Esophagus squamous epithelium (tissue), 4 donors: ENCODE results near the gene EXOSC3.

Experiments
- POLR2A ChIP-seq, 4 donors: fragments of 450-650 bp; IDR thresholded peaks; one replicate each; pipeline ENCODE4 v1.6.1; 2017; ENCODE audit warnings: antibody characterized with exemption in 4 of 4, mild to moderate bottlenecking in 4 of 4, moderate library complexity in 3 of 4
- TF ChIP-seq, protein P1 (sequence below), 6 experiments: fragments of 450-650 bp in 4 of 6; fragments of 200-600 bp in 2 of 6; sonication (generic) in 2 of 6; IDR thresholded peaks; one replicate each; pipeline ENCODE4 v1.5.1; 2016 to 2019; ENCODE audit warnings: antibody characterized with exemption in 6 of 6, mild to moderate bottlenecking in 4 of 6, moderate library complexity in 4 of 6

DNA sequence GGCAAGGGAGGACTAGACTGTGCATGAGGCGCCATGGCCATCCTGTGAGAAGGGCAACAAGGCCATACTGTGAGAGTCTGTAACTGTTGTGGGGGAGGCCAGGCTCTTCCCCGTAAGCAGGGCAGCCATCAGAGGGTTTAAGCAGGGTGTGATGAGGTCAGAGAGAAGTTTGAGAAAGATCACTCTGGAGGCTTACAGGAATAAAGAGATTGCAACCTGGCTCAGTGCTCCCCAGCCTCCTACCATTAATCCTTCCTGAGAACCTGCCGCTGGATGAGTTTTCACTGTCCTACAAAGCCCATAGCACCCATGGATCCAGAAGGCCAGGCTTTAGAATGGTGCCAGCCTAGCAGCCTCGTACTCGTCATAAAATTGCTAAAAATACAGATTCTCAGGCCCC, 45.6 kb downstream of the EXOSC3 start:
- TF ChIP-seq, protein P1, sequence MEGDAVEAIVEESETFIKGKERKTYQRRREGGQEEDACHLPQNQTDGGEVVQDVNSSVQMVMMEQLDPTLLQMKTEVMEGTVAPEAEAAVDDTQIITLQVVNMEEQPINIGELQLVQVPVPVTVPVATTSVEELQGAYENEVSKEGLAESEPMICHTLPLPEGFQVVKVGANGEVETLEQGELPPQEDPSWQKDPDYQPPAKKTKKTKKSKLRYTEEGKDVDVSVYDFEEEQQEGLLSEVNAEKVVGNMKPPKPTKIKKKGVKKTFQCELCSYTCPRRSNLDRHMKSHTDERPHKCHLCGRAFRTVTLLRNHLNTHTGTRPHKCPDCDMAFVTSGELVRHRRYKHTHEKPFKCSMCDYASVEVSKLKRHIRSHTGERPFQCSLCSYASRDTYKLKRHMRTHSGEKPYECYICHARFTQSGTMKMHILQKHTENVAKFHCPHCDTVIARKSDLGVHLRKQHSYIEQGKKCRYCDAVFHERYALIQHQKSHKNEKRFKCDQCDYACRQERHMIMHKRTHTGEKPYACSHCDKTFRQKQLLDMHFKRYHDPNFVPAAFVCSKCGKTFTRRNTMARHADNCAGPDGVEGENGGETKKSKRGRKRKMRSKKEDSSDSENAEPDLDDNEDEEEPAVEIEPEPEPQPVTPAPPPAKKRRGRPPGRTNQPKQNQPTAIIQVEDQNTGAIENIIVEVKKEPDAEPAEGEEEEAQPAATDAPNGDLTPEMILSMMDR (IDR thresholded peaks at IDR 0.05): no peak
- TF ChIP-seq POLR2A (IDR thresholded peaks at IDR 0.05): no peak
